Adrenal gland (tissue), 12 donors: ENCODE measurements around the gene RNF166. TPM values are rescaled to one million over a fixed set of nuclear protein-coding genes. Genes with fewer than 3 reads are reported as not detected.
A peak's percentile ranks its signal among the peaks of the same experiment; 100 is the strongest.

Experiments
- DNase-seq, 7 donors: peaks; one replicate each; pipeline ENCODE4 v3.0.0-alpha.2; 2019 to 2020
- H3K27ac ChIP-seq, 5 donors: fragments of 200-600 bp; sonication (generic) in 4 of 5; 1 replicate in 3 of 5; 2 replicates in 2 of 5; pipeline versions ENCODE4 v1.5.1 to v1.8.0; 2016 to 2020; ENCODE audit warnings: mild to moderate bottlenecking in 1 of 5
- H3K27me3 ChIP-seq: fragments of 200-600 bp; 2 replicates; pipeline ENCODE4 v1.8.0; 2021
- H3K36me3 ChIP-seq, 2 donors: fragments of 200-600 bp; replicated peaks in 1 of 2; 1 replicate in 1 of 2; 2 replicates in 1 of 2; pipeline versions ENCODE4 v1.5.1 to v1.8.0; 2018 to 2022
- H3K4me1 ChIP-seq, 2 donors: fragments of 200-600 bp; replicated peaks in 1 of 2; 1 replicate in 1 of 2; 2 replicates in 1 of 2; pipeline versions ENCODE4 v1.5.1 to v1.8.0; 2018 to 2021
- H3K4me3 ChIP-seq, 4 donors: fragments of 200-600 bp; sonication (generic) in 3 of 4; one replicate each; pipeline ENCODE4 v1.5.1; 2016 to 2018
- H3K9me3 ChIP-seq, 3 donors: fragments of 200-600 bp; sonication (generic) in 1 of 3; replicated peaks in 1 of 3; 1 replicate in 2 of 3; 2 replicates in 1 of 3; pipeline versions ENCODE4 v1.5.1 to v1.8.0; 2016 to 2021
- POLR2A ChIP-seq, 2 donors: fragments of 450-650 bp; IDR thresholded peaks; one replicate each; pipeline ENCODE4 v1.6.1; 2017; ENCODE audit warnings: antibody characterized with exemption in 2 of 2, mild to moderate bottlenecking in 2 of 2, moderate library complexity in 1 of 2
- WGBS, 4 donors: extraction: QIAGEN DNeasy Blood & Tissue Kit in 2 of 4; methylation state at CpG; one replicate each; pipeline versions ENCODE4 v1.1.5 to v1.1.7; 2013 to 2017; 5-methylcytosine and 5-hydroxymethylcytosine counted together
- intact Hi-C, 2 donors: fragments of 100-400 bp; cut with DNase I; formaldehyde crosslinking; loops; one replicate each; pipeline versions ENCODE4 v1.14.1 to v1.15.0; 2022 to 2023
- polyA plus RNA-seq, 3 donors: library from polyadenylated mRNA; stranded (reverse); fragments of 200-250 nt in 2 of 3; fragments of 350-450 nt in 1 of 3; fragmentation: Illumina TruSeq in 1 of 3; extraction: RNeasy Lipid Tissue Mini Kit (QIAGEN cat#74804) in 1 of 3; gene quantifications; one replicate each; pipeline ENCODE4 v1.2.3, GENCODE V29; 2013 to 2014
- total RNA-seq, 9 donors: library from RNA; depleted of rRNA in 4 of 9; stranded (reverse); fragments of >200 nt in 4 of 9; fragments of 120-200 nt in 1 of 9; fragmentation: NEBNext Ultra II Directional in 1 of 9; extraction: Animal tissue kit (Norgen Biotek cat#: 25700) in 1 of 9; gene quantifications; one replicate each; pipeline versions ENCODE4 v1.1.0 to v1.2.4, GENCODE V29; 2013 to 2023
- TF ChIP-seq, protein P1 (sequence below), 6 experiments: fragments of 450-650 bp in 4 of 6; fragments of 200-600 bp in 2 of 6; sonication (generic) in 1 of 6; IDR thresholded peaks; 1 replicate in 5 of 6; 2 replicates in 1 of 6; pipeline versions ENCODE4 v1.5.1 to v1.8.0; 2016 to 2021; ENCODE audit warnings: antibody characterized with exemption in 6 of 6, mild to moderate bottlenecking in 2 of 6, moderate library complexity in 1 of 6
- donor health status: healthy with polysubstance abuse.
- donor health status: Bipolar disorder and iron deficiency.
- donor health status: DM: yes; HTN: yes; CAD: no.
- donor health status: DM: no; HTN: no; CAD: no.
- donor health status: DM: no; HTN: no; CAD: no.
- donor health status: DM: yes; HTN: yes; CAD: no.

The RNF166 gene
- total and polyA plus RNA-seq, 12 donors = 3.0 to 86.3 (median 28.5) TPM

DNA sequence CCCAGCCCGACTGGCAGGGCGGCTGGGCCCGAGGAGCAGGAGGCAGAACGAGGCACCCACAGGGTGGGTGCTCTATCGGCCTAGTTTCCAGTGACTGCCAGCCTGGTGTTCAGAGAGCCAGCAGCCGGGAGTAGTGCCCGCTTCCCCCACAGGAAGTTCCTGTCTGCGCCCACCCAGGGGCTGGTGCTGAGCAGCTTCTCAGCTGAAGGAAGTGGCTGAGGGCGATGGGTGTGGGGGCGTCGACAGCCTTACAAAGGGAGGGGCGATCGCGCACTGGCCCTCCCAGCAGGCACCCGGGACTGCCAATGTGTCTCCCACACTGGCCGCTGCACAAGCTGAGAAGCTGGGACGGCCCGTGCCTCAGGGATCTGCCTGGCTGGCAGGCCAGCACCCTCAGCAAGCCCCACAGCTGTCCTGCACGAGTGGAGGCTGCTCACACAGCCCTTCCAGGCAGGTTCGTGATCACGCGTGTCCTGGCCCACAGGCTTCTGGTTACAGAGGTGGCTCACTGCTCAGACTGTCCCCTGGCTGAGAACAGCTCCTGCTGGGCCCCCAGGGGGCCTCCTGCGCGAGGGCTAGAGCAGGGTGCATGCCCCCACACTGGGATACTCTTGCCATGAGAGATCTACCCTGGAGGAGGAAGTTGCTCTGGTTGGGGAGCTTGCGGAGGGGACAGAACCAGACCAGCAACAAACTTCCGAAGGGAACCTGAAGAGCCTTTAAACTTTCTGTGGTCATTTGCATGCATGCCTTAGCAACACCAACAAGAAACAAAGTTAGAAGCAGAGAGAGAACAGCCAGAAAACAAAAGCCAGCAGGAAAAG lies 2.5 kb downstream of the RNF166 start:
- H3K27ac ChIP-seq = peak overlapping the region in 4 of 5 donors; percentile 19 to 97 (median 65)
- no peak overlapping the region for H3K4me3 ChIP-seq
- no peaks in the 10 kb centered on the region for H3K9me3 ChIP-seq
- H3K36me3 ChIP-seq = peaks cover 0 to 16% of the 10 kb centered on the region in 2 donors
- no peaks in the 10 kb centered on the region for H3K27me3 ChIP-seq
- WGBS, 4 donors = 45 to 78% (median 63%) methylated on average over 2 to 26 of the region's 26 CpGs
- TF ChIP-seq POLR2A (IDR thresholded peaks at IDR 0.05) = no peak
- TF ChIP-seq, protein P1, sequence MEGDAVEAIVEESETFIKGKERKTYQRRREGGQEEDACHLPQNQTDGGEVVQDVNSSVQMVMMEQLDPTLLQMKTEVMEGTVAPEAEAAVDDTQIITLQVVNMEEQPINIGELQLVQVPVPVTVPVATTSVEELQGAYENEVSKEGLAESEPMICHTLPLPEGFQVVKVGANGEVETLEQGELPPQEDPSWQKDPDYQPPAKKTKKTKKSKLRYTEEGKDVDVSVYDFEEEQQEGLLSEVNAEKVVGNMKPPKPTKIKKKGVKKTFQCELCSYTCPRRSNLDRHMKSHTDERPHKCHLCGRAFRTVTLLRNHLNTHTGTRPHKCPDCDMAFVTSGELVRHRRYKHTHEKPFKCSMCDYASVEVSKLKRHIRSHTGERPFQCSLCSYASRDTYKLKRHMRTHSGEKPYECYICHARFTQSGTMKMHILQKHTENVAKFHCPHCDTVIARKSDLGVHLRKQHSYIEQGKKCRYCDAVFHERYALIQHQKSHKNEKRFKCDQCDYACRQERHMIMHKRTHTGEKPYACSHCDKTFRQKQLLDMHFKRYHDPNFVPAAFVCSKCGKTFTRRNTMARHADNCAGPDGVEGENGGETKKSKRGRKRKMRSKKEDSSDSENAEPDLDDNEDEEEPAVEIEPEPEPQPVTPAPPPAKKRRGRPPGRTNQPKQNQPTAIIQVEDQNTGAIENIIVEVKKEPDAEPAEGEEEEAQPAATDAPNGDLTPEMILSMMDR (IDR thresholded peaks at IDR 0.05) = no peak
- H3K4me1 ChIP-seq = peaks cover 29 to 54% of the 10 kb centered on the region in 2 donors
- peak in 3 of 7 donors; percentile 54 to 72 (median 56) for DNase-seq
- intact Hi-C loops = no loop called here

DNA sequence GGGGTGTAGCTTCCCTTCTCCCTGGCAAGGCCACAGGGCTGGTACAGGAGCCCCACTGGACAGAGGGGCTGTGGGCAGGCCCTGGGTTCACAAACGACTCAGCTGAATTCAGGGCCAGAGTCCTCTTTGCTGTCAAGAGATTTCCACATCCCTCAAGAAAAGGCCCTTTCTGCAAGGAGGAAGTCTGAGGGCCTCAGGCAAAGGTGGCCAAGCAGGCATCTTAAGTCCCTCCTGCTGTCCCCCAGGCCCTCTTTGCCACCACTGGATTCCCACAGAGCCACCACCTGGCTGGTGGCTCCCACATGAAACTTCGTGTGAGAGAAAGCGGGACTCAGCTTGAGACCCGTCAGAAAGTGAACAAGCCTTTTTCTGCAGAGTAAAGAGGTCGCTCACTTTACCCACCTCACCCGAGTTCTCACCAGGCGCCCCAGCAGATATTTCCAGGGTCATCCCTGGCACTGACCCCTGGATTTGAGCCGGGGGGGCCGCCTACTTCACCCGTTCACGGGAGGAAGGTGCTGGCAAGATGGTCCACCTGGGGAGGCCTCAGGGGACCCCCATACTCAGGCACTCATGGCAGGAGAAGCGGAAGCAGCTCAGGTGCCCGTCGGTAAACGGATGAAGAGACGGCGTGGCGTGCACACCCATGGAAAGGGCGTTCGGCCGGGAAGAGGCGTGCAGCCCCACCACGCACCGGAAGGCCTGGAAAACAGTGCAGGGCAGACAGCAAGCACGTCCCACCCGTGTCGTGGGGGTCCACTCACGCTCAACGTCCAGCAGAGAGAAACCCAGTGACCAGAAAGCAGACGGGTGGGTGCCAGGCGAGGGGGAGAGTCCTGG lies 3.6 kb downstream of the RNF166 start:
- no peak for TF ChIP-seq POLR2A (IDR thresholded peaks at IDR 0.05)
- TF ChIP-seq, protein P1 (IDR thresholded peaks at IDR 0.05) = no peak
- DNase-seq = no peak
- Histone ChIP-seq H3K27me3 (no peaks in the 10 kb centered on the region), H3K36me3 (peaks cover 0 to 27% of the 10 kb centered on the region in 2 donors), H3K4me1 (peaks cover 28 to 52% of the 10 kb centered on the region in 2 donors), H3K4me3 (no peak overlapping the region), H3K27ac (peak overlapping the region in 3 of 5 donors; percentile 19 to 80 (median 74)), H3K9me3 (no peaks in the 10 kb centered on the region)
- 75 to 87% (median 82%) methylated on average over 21 to 31 of the region's 31 CpGs for WGBS, 4 donors
- intact Hi-C loops = no loop called here

DNA sequence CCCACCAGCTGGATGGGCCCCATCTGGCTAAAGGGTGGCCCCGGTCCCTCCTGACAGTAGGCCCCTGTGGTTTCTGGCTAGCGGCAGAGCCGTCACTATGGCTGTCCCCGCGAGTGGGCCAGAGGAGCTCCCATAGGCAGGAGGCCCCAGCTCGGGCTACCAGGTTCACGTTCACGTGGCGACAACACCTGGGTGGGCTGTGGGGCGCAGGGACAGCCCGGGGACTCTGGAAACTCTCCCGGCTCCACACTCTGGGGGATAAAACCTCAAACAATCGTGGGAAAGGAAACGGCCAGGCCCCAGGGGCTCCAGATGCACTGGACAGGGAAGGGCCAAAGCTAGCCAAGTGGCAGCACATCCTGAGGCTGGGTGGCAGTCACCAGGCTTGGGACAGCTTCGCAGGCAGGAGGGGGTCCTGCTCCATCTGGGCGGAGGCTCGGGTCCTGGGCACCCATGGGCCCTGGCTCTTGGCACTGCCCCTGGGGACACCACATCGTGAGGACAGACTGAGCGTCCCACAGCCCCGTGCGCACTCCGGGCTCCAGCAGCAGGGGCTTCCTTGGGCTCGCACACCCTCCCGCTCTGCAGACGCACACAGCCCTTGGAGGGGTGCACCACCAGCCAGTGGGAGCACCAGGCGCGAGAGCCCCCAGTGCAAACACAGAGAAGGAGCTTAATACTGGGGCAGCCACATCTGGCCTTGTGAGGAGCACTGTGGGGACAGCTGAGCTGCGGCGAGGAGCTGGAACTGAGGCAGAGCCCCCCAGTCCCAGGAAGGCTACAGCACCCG lies 4.4 kb downstream of the RNF166 start:
- no peaks in the 10 kb centered on the region for H3K9me3 ChIP-seq
- no peak overlapping the region for H3K4me3 ChIP-seq
- 70 to 86% (median 76%) methylated on average over 11 to 30 of the region's 30 CpGs for WGBS, 4 donors
- intact Hi-C loops = no loop called here
- H3K4me1 ChIP-seq = peaks cover 20 to 44% of the 10 kb centered on the region in 2 donors
- no peaks in the 10 kb centered on the region for H3K27me3 ChIP-seq
- no peak for DNase-seq
- H3K36me3 ChIP-seq = peaks cover 0 to 36% of the 10 kb centered on the region in 2 donors
- peak overlapping the region in 4 of 5 donors; percentile 19 to 77 (median 60) for H3K27ac ChIP-seq
- no peak for TF ChIP-seq POLR2A (IDR thresholded peaks at IDR 0.05)
- TF ChIP-seq, protein P1 (IDR thresholded peaks at IDR 0.05) = no peak
